Osteocyte (in vitro differentiated cells): ENCODE measurements around the gene NIT1. TPM values are rescaled to one million over a fixed set of nuclear protein-coding genes. Genes with fewer than 3 reads are reported as not detected.
A peak's percentile ranks its signal among the peaks of the same experiment; 100 is the strongest.

Experiments used
- DNase-seq: peaks from one replicate; pipeline ENCODE4 v3.0.0; 2021; ENCODE audit warnings: mixed read lengths; ENCODE audit not compliant: unreplicated experiment; ENCODE audit errors: extremely low spot score
- H3K27ac Mint-ChIP-seq: one replicate; pipeline ENCODE4 v1.8.0; 2021; ENCODE audit warnings: mild to moderate bottlenecking, mixed read lengths; ENCODE audit not compliant: unreplicated experiment
- H3K27me3 Mint-ChIP-seq: one replicate; pipeline ENCODE4 v1.8.0; 2021; ENCODE audit warnings: mixed read lengths; ENCODE audit not compliant: unreplicated experiment
- H3K36me3 Mint-ChIP-seq: one replicate; pipeline ENCODE4 v1.8.0; 2021; ENCODE audit warnings: mixed read lengths; ENCODE audit not compliant: unreplicated experiment
- H3K4me1 Mint-ChIP-seq: one replicate; pipeline ENCODE4 v1.8.0; 2021; ENCODE audit warnings: mixed read lengths; ENCODE audit not compliant: unreplicated experiment
- H3K4me3 Mint-ChIP-seq: one replicate; pipeline ENCODE4 v1.8.0; 2021; ENCODE audit warnings: mild to moderate bottlenecking, moderate library complexity, mixed read lengths; ENCODE audit not compliant: unreplicated experiment
- H3K9me3 Mint-ChIP-seq: one replicate; pipeline ENCODE4 v1.8.0; 2021; ENCODE audit warnings: mixed read lengths; ENCODE audit not compliant: unreplicated experiment
- total RNA-seq: library from RNA; stranded (reverse); gene quantifications from 2 replicates; pipeline ENCODE4 v1.2.1, GENCODE V29; 2021
- TF ChIP-seq, protein P1 (sequence below): fragments of 200-600 bp; sonication (generic); IDR thresholded peaks from 2 replicates; pipeline ENCODE4 v1.5.0; 2021; ENCODE audit warnings: antibody characterized with exemption, mild to moderate bottlenecking, moderate library complexity

The NIT1 gene
- total RNA-seq, 1 donor from 2014 or later = 33.2 TPM

DNA sequence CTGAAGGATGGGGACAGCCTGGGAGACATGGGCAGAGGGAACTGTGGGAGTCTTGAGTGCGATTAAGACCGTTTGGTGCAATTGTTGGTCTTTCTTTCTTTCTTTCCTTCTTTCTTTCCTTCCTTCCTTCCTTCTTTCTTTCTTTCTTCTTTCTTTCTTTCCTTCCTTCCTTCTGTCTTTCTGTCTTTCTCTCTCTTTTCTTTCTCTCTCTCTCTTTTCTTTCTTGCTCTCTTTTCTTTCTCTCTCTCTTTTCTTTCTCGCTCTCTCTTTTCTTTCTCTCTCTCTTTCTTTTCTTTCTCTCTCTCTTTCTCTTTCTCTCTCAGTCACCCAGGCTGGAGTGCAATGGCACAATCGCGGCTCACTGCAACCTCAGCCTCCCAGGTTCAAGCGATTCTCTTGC lies 22.7 kb upstream of the NIT1 start:
- H3K36me3 Mint-ChIP-seq = no peaks in the 10 kb centered on the region
- H3K9me3 Mint-ChIP-seq = no peaks in the 10 kb centered on the region
- DNase-seq = no peak
- peaks cover 11% of the 10 kb centered on the region for H3K4me1 Mint-ChIP-seq
- TF ChIP-seq, protein P1, sequence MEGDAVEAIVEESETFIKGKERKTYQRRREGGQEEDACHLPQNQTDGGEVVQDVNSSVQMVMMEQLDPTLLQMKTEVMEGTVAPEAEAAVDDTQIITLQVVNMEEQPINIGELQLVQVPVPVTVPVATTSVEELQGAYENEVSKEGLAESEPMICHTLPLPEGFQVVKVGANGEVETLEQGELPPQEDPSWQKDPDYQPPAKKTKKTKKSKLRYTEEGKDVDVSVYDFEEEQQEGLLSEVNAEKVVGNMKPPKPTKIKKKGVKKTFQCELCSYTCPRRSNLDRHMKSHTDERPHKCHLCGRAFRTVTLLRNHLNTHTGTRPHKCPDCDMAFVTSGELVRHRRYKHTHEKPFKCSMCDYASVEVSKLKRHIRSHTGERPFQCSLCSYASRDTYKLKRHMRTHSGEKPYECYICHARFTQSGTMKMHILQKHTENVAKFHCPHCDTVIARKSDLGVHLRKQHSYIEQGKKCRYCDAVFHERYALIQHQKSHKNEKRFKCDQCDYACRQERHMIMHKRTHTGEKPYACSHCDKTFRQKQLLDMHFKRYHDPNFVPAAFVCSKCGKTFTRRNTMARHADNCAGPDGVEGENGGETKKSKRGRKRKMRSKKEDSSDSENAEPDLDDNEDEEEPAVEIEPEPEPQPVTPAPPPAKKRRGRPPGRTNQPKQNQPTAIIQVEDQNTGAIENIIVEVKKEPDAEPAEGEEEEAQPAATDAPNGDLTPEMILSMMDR = no peak
- H3K27ac Mint-ChIP-seq = no peak overlapping the region
- H3K27me3 Mint-ChIP-seq = peaks cover 18% of the 10 kb centered on the region
- H3K4me3 Mint-ChIP-seq = no peak overlapping the region

DNA sequence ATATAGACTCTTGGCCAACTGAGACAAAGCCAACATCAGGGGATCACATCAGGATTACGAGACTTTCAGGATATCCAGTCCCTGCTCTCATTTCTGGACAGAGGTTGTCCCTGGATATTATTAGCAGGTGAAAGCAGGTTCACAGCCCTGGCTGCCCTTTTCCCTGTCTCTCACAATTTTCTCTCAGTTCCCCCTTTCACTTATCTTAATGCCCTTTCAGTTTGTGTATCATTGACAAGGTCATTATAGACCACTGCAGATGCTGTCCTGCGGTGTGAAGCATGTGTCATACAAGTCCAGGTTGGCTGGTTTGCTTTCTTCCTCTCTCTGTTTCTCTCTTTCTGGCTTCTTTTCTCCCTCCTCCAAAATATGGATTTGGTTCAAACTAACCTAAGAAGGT lies 21.9 kb upstream of the NIT1 start:
- H3K36me3 Mint-ChIP-seq = no peaks in the 10 kb centered on the region
- H3K27ac Mint-ChIP-seq = no peak overlapping the region
- peaks cover 18% of the 10 kb centered on the region for H3K27me3 Mint-ChIP-seq
- peaks cover 11% of the 10 kb centered on the region for H3K4me1 Mint-ChIP-seq
- TF ChIP-seq, protein P1 = no peak
- no peak overlapping the region for H3K4me3 Mint-ChIP-seq
- H3K9me3 Mint-ChIP-seq = no peaks in the 10 kb centered on the region
- no peak for DNase-seq

DNA sequence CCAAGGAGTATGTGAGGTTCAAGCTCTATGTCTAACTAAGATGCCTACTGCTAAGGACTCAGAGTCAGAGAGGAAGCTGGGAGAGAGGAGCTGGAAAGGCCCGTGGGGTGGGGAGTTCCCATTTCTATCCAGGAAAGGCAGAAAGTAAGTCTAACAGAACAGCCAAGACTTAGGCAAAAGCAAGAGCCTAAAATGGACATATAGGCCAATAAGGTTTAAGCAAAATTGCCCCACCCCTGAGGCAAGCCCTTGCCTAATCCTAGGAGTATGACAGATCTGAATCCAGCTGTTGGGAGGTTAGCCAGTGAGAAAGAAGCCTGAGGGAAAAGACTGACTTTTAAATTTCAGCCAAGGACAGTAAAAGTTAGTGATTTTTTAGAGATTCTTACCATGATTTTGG lies 21.4 kb upstream of the NIT1 start:
- Mint-ChIP-seq H3K4me3 (no peak overlapping the region), H3K36me3 (peaks cover 2% of the 10 kb centered on the region), H3K27ac (no peak overlapping the region), H3K9me3 (no peaks in the 10 kb centered on the region), H3K4me1 (peaks cover 11% of the 10 kb centered on the region), H3K27me3 (peaks cover 18% of the 10 kb centered on the region)
- TF ChIP-seq, protein P1 = no peak
- DNase-seq = no peak

DNA sequence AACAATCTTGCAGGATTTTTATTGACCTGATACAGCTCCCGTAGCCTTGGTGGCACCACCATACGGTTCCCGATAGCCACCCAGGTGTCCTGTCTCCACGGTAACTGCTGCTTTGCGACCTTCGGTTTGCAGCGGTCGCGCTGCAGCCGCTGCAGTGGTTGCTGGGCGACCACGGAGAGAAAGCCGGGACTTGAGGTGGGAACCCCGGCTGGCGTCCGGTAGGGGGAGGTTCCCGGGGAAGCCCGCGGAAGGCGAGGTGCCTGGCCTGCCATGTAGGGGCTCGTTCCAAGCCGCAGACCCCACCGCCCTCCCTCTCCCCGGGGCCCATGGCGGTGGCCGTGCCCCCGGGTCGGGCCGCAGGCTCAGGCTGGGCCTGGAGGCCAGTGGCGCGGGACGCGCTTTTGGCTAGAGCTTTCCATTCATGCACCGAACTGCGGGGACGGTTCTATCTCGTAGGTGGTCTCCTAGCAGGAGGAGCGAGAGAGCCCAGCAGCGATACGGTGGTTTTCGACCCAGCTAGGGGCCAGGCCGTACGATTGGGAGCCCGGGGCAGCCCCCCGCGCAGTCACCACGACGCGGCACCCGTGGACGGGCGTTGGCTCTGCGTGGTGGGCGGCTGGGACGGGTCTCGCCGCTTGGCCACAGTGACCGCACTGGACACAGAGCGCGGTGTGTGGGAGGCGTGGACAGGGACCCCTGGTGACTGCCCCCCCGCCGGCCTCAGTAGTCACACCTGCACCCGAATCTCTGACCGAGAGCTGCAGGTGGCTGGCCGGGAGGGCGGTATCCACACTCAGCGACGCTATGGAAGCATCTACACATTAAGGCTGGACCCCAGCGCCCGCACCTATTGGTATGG lies 19.5 kb upstream of the NIT1 start, which contains the start of gene KLHDC9:
Gene KLHDC9, plus strand, starts transcription at position 152 of the 859 bp plus-strand sequence. Its CDS starts 175 bp downstream, at position 327.
- TF ChIP-seq, protein P1 = no peak
- Mint-ChIP-seq H3K27ac (peak within 1 kb of the TSS; percentile 39), H3K9me3 (no peaks in the 10 kb centered on the region), H3K27me3 (peaks cover 18% of the 10 kb centered on the region), H3K36me3 (peaks cover 5% of the 10 kb centered on the region), H3K4me1 (peaks cover 11% of the 10 kb centered on the region), H3K4me3 (peak within 1 kb of the TSS; percentile 79)
- peak; percentile 88 for DNase-seq

DNA sequence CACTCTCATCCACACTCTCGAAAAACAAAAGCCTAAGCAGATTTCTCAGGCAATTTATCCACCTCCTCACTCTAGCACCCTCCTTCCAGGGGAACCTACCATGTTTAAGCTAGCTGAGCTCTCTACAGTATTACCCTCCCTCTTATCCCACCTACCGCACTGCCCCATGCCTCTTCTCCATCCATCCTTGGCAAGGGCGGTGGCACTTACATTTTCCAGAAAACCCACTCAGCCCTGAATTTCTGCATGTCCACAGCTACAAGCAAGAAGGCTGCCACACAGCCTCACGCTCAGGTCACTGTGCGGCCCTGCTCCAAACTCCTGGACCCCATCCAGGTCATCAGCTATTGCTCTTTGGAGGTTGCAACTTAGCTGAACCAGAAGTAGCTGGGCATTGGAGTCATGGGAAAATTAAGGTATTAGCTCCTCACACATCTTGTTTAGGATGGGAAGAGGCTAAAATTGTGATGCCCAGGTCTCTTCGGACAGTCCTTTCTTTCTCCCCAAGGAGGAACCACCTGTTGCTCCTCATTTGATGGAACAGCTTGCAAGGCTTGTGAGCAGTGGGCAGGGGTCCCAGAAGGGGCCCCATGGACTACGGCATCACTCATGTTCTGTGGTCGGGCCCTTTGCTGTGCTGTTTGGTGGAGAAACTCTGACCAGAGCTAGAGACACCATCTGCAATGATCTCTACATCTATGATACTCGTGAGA lies 18.7 kb upstream of the NIT1 start:
- DNase-seq = no peak
- Mint-ChIP-seq H3K4me1 (peaks cover 11% of the 10 kb centered on the region), H3K27ac (no peak overlapping the region), H3K4me3 (peak overlapping the region; percentile 79), H3K9me3 (no peaks in the 10 kb centered on the region), H3K27me3 (peaks cover 15% of the 10 kb centered on the region), H3K36me3 (peaks cover 5% of the 10 kb centered on the region)
- TF ChIP-seq, protein P1 = no peak
